ENCODE measurements around the gene MLPH.

The MLPH gene

GRCh38 chr2:237570776-237571335 is 83.8 kb downstream of the MLPH start:
- 90 to 96% methylated on average over 8 to 9 of the region's 9 CpGs for WGBS, 2 experiments (ENCODE audit: insufficient coverage in 2 of 2)
- Histone ChIP-seq H3K9me3 (ENCODE audit: control insufficient read depth, low read length) (no peaks in the 10 kb centered on the region), H3K4me3 (ENCODE audit: extremely low read depth, insufficient read depth, low read length, poor library complexity, severe bottlenecking) (no peak overlapping the region), H3K36me3 (ENCODE audit: control insufficient read depth, insufficient read depth, low read length) (no peaks in the 10 kb centered on the region), H3K4me1 (ENCODE audit: control insufficient read depth, insufficient read depth, low read length, poor library complexity, severe bottlenecking) (peaks cover 14% of the 10 kb centered on the region), H3K27ac (ENCODE audit: low read depth, low read length, severe bottlenecking) (no peak overlapping the region)

- WGBS, 2 experiments (ENCODE audit: insufficient coverage in 2 of 2): 89 to 100% methylated on average over 4 to 5 of the region's 7 CpGs
- Histone ChIP-seq H3K27ac (ENCODE audit: low read depth, low read length, severe bottlenecking) (no peak overlapping the region), H3K36me3 (ENCODE audit: control insufficient read depth, insufficient read depth, low read length) (no peaks in the 10 kb centered on the region), H3K4me1 (ENCODE audit: control insufficient read depth, insufficient read depth, low read length, poor library complexity, severe bottlenecking) (peaks cover 14% of the 10 kb centered on the region), H3K9me3 (ENCODE audit: control insufficient read depth, low read length) (no peaks in the 10 kb centered on the region), H3K4me3 (ENCODE audit: extremely low read depth, insufficient read depth, low read length, poor library complexity, severe bottlenecking) (no peak overlapping the region)
Observed at GRCh38 chr2:237571551-237571950, 84.5 kb downstream of the MLPH start.

GRCh38 chr2:237572021-237572741 is 85.1 kb downstream of the MLPH start:
- Histone ChIP-seq H3K4me1 (ENCODE audit: control insufficient read depth, insufficient read depth, low read length, poor library complexity, severe bottlenecking) (peaks cover 14% of the 10 kb centered on the region), H3K9me3 (ENCODE audit: control insufficient read depth, low read length) (no peaks in the 10 kb centered on the region), H3K36me3 (ENCODE audit: control insufficient read depth, insufficient read depth, low read length) (no peaks in the 10 kb centered on the region), H3K27ac (ENCODE audit: low read depth, low read length, severe bottlenecking) (no peak overlapping the region), H3K4me3 (ENCODE audit: extremely low read depth, insufficient read depth, low read length, poor library complexity, severe bottlenecking) (no peak overlapping the region)
- 28 to 29% methylated on average over 20 to 23 of the region's 24 CpGs for WGBS, 2 experiments (ENCODE audit: insufficient coverage in 2 of 2)

- 88 to 96% methylated on average over 3 to 4 of the region's 4 CpGs for WGBS, 2 experiments (ENCODE audit: insufficient coverage in 2 of 2)
- H3K27ac ChIP-seq (ENCODE audit: low read depth, low read length, severe bottlenecking): no peak overlapping the region
- peaks cover 14% of the 10 kb centered on the region for H3K4me1 ChIP-seq (ENCODE audit: control insufficient read depth, insufficient read depth, low read length, poor library complexity, severe bottlenecking)
- no peaks in the 10 kb centered on the region for H3K9me3 ChIP-seq (ENCODE audit: control insufficient read depth, low read length)
- H3K36me3 ChIP-seq (ENCODE audit: control insufficient read depth, insufficient read depth, low read length): no peaks in the 10 kb centered on the region
- H3K4me3 ChIP-seq (ENCODE audit: extremely low read depth, insufficient read depth, low read length, poor library complexity, severe bottlenecking): no peak overlapping the region
Observed at GRCh38 chr2:237572742-237573101, 85.7 kb downstream of the MLPH start.

GRCh38 chr2:237573721-237574415 is 86.8 kb downstream of the MLPH start:
- peaks cover 14% of the 10 kb centered on the region for H3K4me1 ChIP-seq (ENCODE audit: control insufficient read depth, insufficient read depth, low read length, poor library complexity, severe bottlenecking)
- WGBS, 2 experiments (ENCODE audit: insufficient coverage in 2 of 2): 93 to 96% methylated on average over 7 to 8 of the region's 8 CpGs
- no peaks in the 10 kb centered on the region for H3K9me3 ChIP-seq (ENCODE audit: control insufficient read depth, low read length)
- no peaks in the 10 kb centered on the region for H3K36me3 ChIP-seq (ENCODE audit: control insufficient read depth, insufficient read depth, low read length)
- no peak overlapping the region for H3K27ac ChIP-seq (ENCODE audit: low read depth, low read length, severe bottlenecking)
- no peak overlapping the region for H3K4me3 ChIP-seq (ENCODE audit: extremely low read depth, insufficient read depth, low read length, poor library complexity, severe bottlenecking)

GRCh38 chr2:237574467-237574866 is 87.4 kb downstream of the MLPH start:
- H3K27ac ChIP-seq (ENCODE audit: low read depth, low read length, severe bottlenecking): no peak overlapping the region
- no peaks in the 10 kb centered on the region for H3K36me3 ChIP-seq (ENCODE audit: control insufficient read depth, insufficient read depth, low read length)
- H3K9me3 ChIP-seq (ENCODE audit: control insufficient read depth, low read length): no peaks in the 10 kb centered on the region
- WGBS, 2 experiments (ENCODE audit: insufficient coverage in 2 of 2): 93 to 95% methylated on average over 5 to 7 of the region's 9 CpGs
- no peak overlapping the region for H3K4me3 ChIP-seq (ENCODE audit: extremely low read depth, insufficient read depth, low read length, poor library complexity, severe bottlenecking)
- H3K4me1 ChIP-seq (ENCODE audit: control insufficient read depth, insufficient read depth, low read length, poor library complexity, severe bottlenecking): peaks cover 14% of the 10 kb centered on the region

- WGBS, 2 experiments (ENCODE audit: insufficient coverage in 2 of 2): 83 to 84% methylated on average over 19 to 22 of the region's 25 CpGs
- H3K4me1 ChIP-seq (ENCODE audit: control insufficient read depth, insufficient read depth, low read length, poor library complexity, severe bottlenecking): peaks cover 14% of the 10 kb centered on the region
- no peaks in the 10 kb centered on the region for H3K36me3 ChIP-seq (ENCODE audit: control insufficient read depth, insufficient read depth, low read length)
- no peak overlapping the region for H3K27ac ChIP-seq (ENCODE audit: low read depth, low read length, severe bottlenecking)
- no peak overlapping the region for H3K4me3 ChIP-seq (ENCODE audit: extremely low read depth, insufficient read depth, low read length, poor library complexity, severe bottlenecking)
- H3K9me3 ChIP-seq (ENCODE audit: control insufficient read depth, low read length): no peaks in the 10 kb centered on the region
Observed at GRCh38 chr2:237574894-237575868, 88.1 kb downstream of the MLPH start.

GRCh38 chr2:237575869-237576862 is 89.1 kb downstream of the MLPH start:
- H3K27ac ChIP-seq (ENCODE audit: low read depth, low read length, severe bottlenecking): no peak overlapping the region
- peaks cover 14% of the 10 kb centered on the region for H3K4me1 ChIP-seq (ENCODE audit: control insufficient read depth, insufficient read depth, low read length, poor library complexity, severe bottlenecking)
- WGBS, 2 experiments (ENCODE audit: insufficient coverage in 2 of 2): 91% methylated on average over 18 to 27 of the region's 27 CpGs
- H3K9me3 ChIP-seq (ENCODE audit: control insufficient read depth, low read length): no peaks in the 10 kb centered on the region
- no peaks in the 10 kb centered on the region for H3K36me3 ChIP-seq (ENCODE audit: control insufficient read depth, insufficient read depth, low read length)
- H3K4me3 ChIP-seq (ENCODE audit: extremely low read depth, insufficient read depth, low read length, poor library complexity, severe bottlenecking): no peak overlapping the region

GRCh38 chr2:237576974-237577373 is 89.9 kb downstream of the MLPH start:
- 80 to 90% methylated on average over 2 to 9 of the region's 9 CpGs for WGBS, 2 experiments (ENCODE audit: insufficient coverage in 2 of 2)
- Histone ChIP-seq H3K4me3 (ENCODE audit: extremely low read depth, insufficient read depth, low read length, poor library complexity, severe bottlenecking) (no peak overlapping the region), H3K4me1 (ENCODE audit: control insufficient read depth, insufficient read depth, low read length, poor library complexity, severe bottlenecking) (peaks cover 20% of the 10 kb centered on the region), H3K36me3 (ENCODE audit: control insufficient read depth, insufficient read depth, low read length) (no peaks in the 10 kb centered on the region), H3K9me3 (ENCODE audit: control insufficient read depth, low read length) (no peaks in the 10 kb centered on the region), H3K27ac (ENCODE audit: low read depth, low read length, severe bottlenecking) (no peak overlapping the region)
